DOHH2 (cell line): ENCODE measurements around the gene CIB1.

ENCODE experiments used
- H3F3A ChIP-seq: fragments of 200-600 bp; sonication (generic), shearing (Covaris generic); 2 replicates; pipeline ENCODE4 v1.6.0; 2016; ENCODE audit warnings: antibody characterized with exemption, mild to moderate bottlenecking; ENCODE audit not compliant: control insufficient read depth, insufficient read depth
- H3K27ac ChIP-seq: fragments of 200-600 bp; sonication (generic); 2 replicates; pipeline ENCODE4 v1.5.1; 2014; ENCODE audit warnings: low read depth, mild to moderate bottlenecking, low read length, moderate library complexity
- H3K27me3 ChIP-seq: fragments of 200-600 bp; sonication (generic); 2 replicates; pipeline ENCODE4 v1.6.1; 2014; ENCODE audit warnings: mild to moderate bottlenecking, low read length, mixed read lengths; ENCODE audit not compliant: control insufficient read depth
- H3K36me3 ChIP-seq: fragments of 200-600 bp; sonication (generic); 2 replicates; pipeline ENCODE4 v1.6.1; 2014; ENCODE audit warnings: mild to moderate bottlenecking, low read length, moderate library complexity, mixed read lengths; ENCODE audit not compliant: control insufficient read depth
- H3K4me1 ChIP-seq: fragments of 200-600 bp; sonication (generic); 2 replicates; pipeline ENCODE4 v1.6.1; 2014; ENCODE audit warnings: mild to moderate bottlenecking, low read length, mixed read lengths; ENCODE audit not compliant: control insufficient read depth
- H3K4me2 ChIP-seq: fragments of 200-600 bp; sonication (generic); 2 replicates; pipeline ENCODE4 v1.6.0; 2014; ENCODE audit warnings: mild to moderate bottlenecking, low read length, moderate library complexity
- H3K4me3 ChIP-seq: fragments of 200-600 bp; sonication (generic); 2 replicates; pipeline ENCODE4 v1.5.1; 2014; ENCODE audit warnings: mild to moderate bottlenecking, low read length, mixed read lengths
- H3K79me2 ChIP-seq: fragments of 200-600 bp; sonication (generic); 2 replicates; pipeline ENCODE4 v1.6.1; 2014; ENCODE audit warnings: mild to moderate bottlenecking, low read length, mixed read lengths; ENCODE audit not compliant: control insufficient read depth
- H3K9me2 ChIP-seq: fragments of 200-600 bp; sonication (generic); replicated peaks from 2 replicates; pipeline ENCODE4 v1.6.1; 2014; ENCODE audit warnings: mild to moderate bottlenecking, low read length, mixed read lengths; ENCODE audit not compliant: control insufficient read depth
- H3K9me3 ChIP-seq: fragments of 200-600 bp; sonication (generic); 2 replicates; pipeline ENCODE4 v1.6.1; 2014; ENCODE audit warnings: antibody characterized with exemption, low read length, mixed read lengths; ENCODE audit not compliant: control insufficient read depth, insufficient read depth
- H4K20me1 ChIP-seq: fragments of 200-600 bp; sonication (generic); 2 replicates; pipeline ENCODE4 v1.6.0; 2014; ENCODE audit warnings: low read depth, mild to moderate bottlenecking, antibody characterized with exemption, low read length, moderate library complexity; ENCODE audit not compliant: control insufficient read depth, insufficient read depth
- EZH2phosphoT487 ChIP-seq: fragments of 200-600 bp; sonication (generic); IDR thresholded peaks from 2 replicates; pipeline ENCODE4 v1.6.1; 2017; ENCODE audit warnings: borderline replicate concordance, mild to moderate bottlenecking, antibody characterized with exemption, low read length, moderate library complexity, mixed read lengths
- TF ChIP-seq, protein P1 (sequence below): fragments of 200-600 bp; sonication (generic); IDR thresholded peaks from one replicate; pipeline ENCODE4 v1.5.1; 2014; ENCODE audit warnings: antibody characterized with exemption, mild to moderate bottlenecking, low read depth, low read length; ENCODE audit not compliant: poor library complexity, severe bottlenecking

The CIB1 gene

DNA sequence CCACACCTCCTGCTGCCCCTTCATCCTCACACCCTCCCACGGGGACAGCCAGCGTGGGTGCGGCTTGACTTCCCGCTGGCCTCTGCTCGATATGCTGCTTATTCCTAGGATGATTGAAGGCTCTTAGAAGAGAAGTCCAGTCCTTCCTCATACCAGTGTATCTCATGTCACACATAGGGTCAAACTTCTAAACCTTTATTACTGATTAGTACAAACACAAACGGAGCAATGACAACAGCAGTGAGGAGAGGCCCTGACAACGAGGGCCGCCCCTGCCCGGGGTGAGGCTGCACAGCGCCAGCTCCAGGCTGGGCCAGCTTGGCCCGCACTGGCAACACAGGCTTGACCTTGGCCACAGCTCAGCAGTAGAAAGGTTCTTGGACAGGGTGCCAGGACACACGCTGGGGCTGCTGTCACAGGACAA lies 3.7 kb downstream of the CIB1 start:
- H3K9me3 ChIP-seq = no peaks in the 10 kb centered on the region
- H3K4me2 ChIP-seq = no peak overlapping the region
- 0 out of 2 replicates have a peak, but pooled peaks cover 2% of the 10 kb centered on the region for H3F3A ChIP-seq
- peaks cover 29% of the 10 kb centered on the region for H3K79me2 ChIP-seq
- H3K9me2 ChIP-seq = no peaks in the 10 kb centered on the region
- H3K4me1 ChIP-seq = peaks cover 35% of the 10 kb centered on the region
- H4K20me1 ChIP-seq = no peaks in the 10 kb centered on the region
- no peak overlapping the region for H3K4me3 ChIP-seq
- TF ChIP-seq EZH2phosphoT487 = no peak
- TF ChIP-seq, protein P1, sequence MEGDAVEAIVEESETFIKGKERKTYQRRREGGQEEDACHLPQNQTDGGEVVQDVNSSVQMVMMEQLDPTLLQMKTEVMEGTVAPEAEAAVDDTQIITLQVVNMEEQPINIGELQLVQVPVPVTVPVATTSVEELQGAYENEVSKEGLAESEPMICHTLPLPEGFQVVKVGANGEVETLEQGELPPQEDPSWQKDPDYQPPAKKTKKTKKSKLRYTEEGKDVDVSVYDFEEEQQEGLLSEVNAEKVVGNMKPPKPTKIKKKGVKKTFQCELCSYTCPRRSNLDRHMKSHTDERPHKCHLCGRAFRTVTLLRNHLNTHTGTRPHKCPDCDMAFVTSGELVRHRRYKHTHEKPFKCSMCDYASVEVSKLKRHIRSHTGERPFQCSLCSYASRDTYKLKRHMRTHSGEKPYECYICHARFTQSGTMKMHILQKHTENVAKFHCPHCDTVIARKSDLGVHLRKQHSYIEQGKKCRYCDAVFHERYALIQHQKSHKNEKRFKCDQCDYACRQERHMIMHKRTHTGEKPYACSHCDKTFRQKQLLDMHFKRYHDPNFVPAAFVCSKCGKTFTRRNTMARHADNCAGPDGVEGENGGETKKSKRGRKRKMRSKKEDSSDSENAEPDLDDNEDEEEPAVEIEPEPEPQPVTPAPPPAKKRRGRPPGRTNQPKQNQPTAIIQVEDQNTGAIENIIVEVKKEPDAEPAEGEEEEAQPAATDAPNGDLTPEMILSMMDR = no peak
- no peaks in the 10 kb centered on the region for H3K27me3 ChIP-seq
- no peak overlapping the region for H3K27ac ChIP-seq
- peaks cover 44% of the 10 kb centered on the region for H3K36me3 ChIP-seq

DNA sequence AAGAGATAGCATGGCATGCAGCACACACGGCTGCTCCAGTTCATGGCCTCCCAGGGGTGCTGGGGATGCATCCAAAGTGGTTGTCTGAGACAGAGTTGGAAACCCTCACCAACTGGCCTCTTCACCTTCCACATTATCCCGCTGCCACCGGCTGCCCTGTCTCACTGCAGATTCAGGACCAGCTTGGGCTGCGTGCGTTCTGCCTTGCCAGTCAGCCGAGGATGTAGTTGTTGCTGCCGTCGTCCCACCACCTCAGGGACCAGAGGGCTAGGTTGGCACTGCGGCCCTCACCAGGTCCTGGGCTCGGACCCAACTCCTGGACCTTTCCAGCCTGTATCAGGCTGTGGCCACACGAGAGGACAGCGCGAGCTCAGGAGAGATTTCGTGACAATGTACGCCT lies 4.8 kb downstream of the CIB1 start:
- H4K20me1 ChIP-seq = no peaks in the 10 kb centered on the region
- H3K4me2 ChIP-seq = no peak overlapping the region
- no peaks in the 10 kb centered on the region for H3K9me3 ChIP-seq
- H3K4me1 ChIP-seq = peaks cover 28% of the 10 kb centered on the region
- no peak overlapping the region for H3K4me3 ChIP-seq
- peaks cover 23% of the 10 kb centered on the region for H3K79me2 ChIP-seq
- peaks cover 44% of the 10 kb centered on the region for H3K36me3 ChIP-seq
- no peaks in the 10 kb centered on the region for H3K27me3 ChIP-seq
- H3F3A ChIP-seq = 0 out of 2 replicates have a peak, but pooled peaks cover 2% of the 10 kb centered on the region
- H3K27ac ChIP-seq = no peak overlapping the region
- H3K9me2 ChIP-seq = no peaks in the 10 kb centered on the region
- no peak for TF ChIP-seq EZH2phosphoT487
- TF ChIP-seq, protein P1 = no peak

DNA sequence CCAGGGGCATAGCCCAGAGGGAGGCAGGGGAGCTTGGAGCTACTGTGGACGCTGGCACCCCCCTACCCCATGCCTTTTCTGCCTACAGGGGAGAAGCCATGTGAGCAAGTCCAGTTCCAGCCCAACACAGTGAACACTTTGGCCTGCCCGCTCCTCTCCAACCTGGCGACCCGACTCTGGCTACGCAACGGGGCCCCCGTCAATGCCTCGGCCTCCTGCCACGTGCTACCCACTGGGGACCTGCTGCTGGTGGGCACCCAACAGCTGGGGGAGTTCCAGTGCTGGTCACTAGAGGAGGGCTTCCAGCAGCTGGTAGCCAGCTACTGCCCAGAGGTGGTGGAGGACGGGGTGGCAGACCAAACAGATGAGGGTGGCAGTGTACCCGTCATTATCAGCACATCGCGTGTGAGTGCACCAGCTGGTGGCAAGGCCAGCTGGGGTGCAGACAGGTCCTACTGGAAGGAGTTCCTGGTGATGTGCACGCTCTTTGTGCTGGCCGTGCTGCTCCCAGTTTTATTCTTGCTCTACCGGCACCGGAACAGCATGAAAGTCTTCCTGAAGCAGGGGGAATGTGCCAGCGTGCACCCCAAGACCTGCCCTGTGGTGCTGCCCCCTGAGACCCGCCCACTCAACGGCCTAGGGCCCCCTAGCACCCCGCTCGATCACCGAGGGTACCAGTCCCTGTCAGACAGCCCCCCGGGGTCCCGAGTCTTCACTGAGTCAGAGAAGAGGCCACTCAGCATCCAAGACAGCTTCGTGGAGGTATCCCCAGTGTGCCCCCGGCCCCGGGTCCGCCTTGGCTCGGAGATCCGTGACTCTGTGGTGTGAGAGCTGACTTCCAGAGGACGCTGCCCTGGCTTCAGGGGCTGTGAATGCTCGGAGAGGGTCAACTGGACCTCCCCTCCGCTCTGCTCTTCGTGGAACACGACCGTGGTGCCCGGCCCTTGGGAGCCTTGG lies 5.6 kb downstream of the CIB1 start:
- H3K79me2 ChIP-seq = peaks cover 18% of the 10 kb centered on the region
- no peak overlapping the region for H3K4me3 ChIP-seq
- H3K4me2 ChIP-seq = no peak overlapping the region
- H3K4me1 ChIP-seq = peaks cover 28% of the 10 kb centered on the region
- peaks cover 38% of the 10 kb centered on the region for H3K36me3 ChIP-seq
- H3K27ac ChIP-seq = no peak overlapping the region
- H3K9me3 ChIP-seq = no peaks in the 10 kb centered on the region
- TF ChIP-seq EZH2phosphoT487 = no peak
- TF ChIP-seq, protein P1 = no peak
- no peaks in the 10 kb centered on the region for H3K9me2 ChIP-seq
- H4K20me1 ChIP-seq = no peaks in the 10 kb centered on the region
- 0 out of 2 replicates have a peak, but pooled peaks cover 2% of the 10 kb centered on the region for H3F3A ChIP-seq
- H3K27me3 ChIP-seq = no peaks in the 10 kb centered on the region
